H1 (cell line): ENCODE measurements around the gene DOCK10. TPM values are rescaled to one million over a fixed set of nuclear protein-coding genes. Genes with fewer than 3 reads are reported as not detected.

Experiments
- CHD2 ChIP-seq: IDR thresholded peaks from 2 replicates; pipeline ENCODE4 v1.6.1; 2012; ENCODE audit warnings: low read length, improper control_type of control experiment
- CHD7 ChIP-seq: fragments of 300-600 bp; sonication (generic); IDR thresholded peaks from 2 replicates; pipeline ENCODE4 v1.7.1; 2012; ENCODE audit warnings: low read length, moderate library complexity, mild to moderate bottlenecking, inconsistent platforms; ENCODE audit not compliant: insufficient replicate concordance
- CTCF ChIP-seq, 3 experiments: IDR thresholded peaks; 1 replicate in 2 of 3; 2 replicates in 1 of 3; pipeline versions ENCODE4 v1.5.1 to v1.6.1; 2011; ENCODE audit warnings: low read length in 3 of 3, mild to moderate bottlenecking in 3 of 3, inconsistent platforms in 2 of 3, low read depth in 1 of 3, moderate library complexity in 1 of 3; ENCODE audit not compliant: insufficient read depth in 1 of 3; ENCODE audit errors: control extremely low read depth in 1 of 3
- EP300 ChIP-seq, 2 experiments: IDR thresholded peaks; 1 replicate in 1 of 2; 2 replicates in 1 of 2; pipeline ENCODE4 v1.6.1; 2011 to 2012; ENCODE audit warnings: low read depth in 2 of 2, low read length in 2 of 2, mild to moderate bottlenecking in 2 of 2, borderline replicate concordance in 1 of 2, inconsistent platforms in 1 of 2, moderate library complexity in 1 of 2
- MAFK ChIP-seq: IDR thresholded peaks from 2 replicates; pipeline ENCODE4 v1.6.1; 2012; ENCODE audit warnings: low read depth, mild to moderate bottlenecking, improper control_type of control experiment, low read length
- RBBP5 ChIP-seq: IDR thresholded peaks from 2 replicates; pipeline ENCODE4 v1.7.1; 2012; ENCODE audit warnings: low read depth, mild to moderate bottlenecking, inconsistent platforms, low read length, moderate library complexity, borderline replicate concordance
- SP1 ChIP-seq: IDR thresholded peaks from 2 replicates; pipeline ENCODE4 v1.6.1; 2011; ENCODE audit warnings: low read depth, low read length
- SP4 ChIP-seq: IDR thresholded peaks from 2 replicates; pipeline ENCODE4 v1.6.1; 2012; ENCODE audit warnings: low read length, inconsistent platforms
- TCF12 ChIP-seq: IDR thresholded peaks from 2 replicates; pipeline ENCODE4 v1.6.1; 2011; ENCODE audit warnings: low read depth, mild to moderate bottlenecking, low read length
- YY1 ChIP-seq: IDR thresholded peaks from 2 replicates; pipeline ENCODE4 v1.6.1; 2011; ENCODE audit warnings: low read depth, mild to moderate bottlenecking, low read length
- polyA plus RNA-seq, 7 experiments: library from polyadenylated mRNA; depleted of rRNA in 3 of 7; stranded (reverse) in 5 of 7; unstranded in 2 of 7; fragments of >200 nt in 5 of 7; fragments of 200-250 nt in 2 of 7; gene quantifications; 1 replicate in 5 of 7; 2 replicates in 1 of 7; 4 replicates in 1 of 7; pipeline versions ENCODE4 v1.2.1 to v1.2.3, GENCODE V29; 2011 to 2013; ENCODE audit warnings: missing spikeins in 2 of 7, mixed read lengths in 2 of 7
- total RNA-seq: library from RNA; stranded (reverse); fragmentation: NEBNext Ultra II Directional; extraction: Animal tissue kit (Norgen Biotek cat#: 25700); gene quantifications from 2 replicates; pipeline ENCODE4 v1.2.1, GENCODE V29; 2021

DOCK10 gene
- total and polyA plus RNA-seq, 2 of the 8 experiments (the other 6 are each of a cell fraction or from before 2014, with no cell fraction given), result 0.33 to 1.6 TPM

- TF ChIP-seq CHD7, result no peak
- no peak for TF ChIP-seq SP4
- TF ChIP-seq CTCF (IDR thresholded peaks at IDR 0.05; ENCODE audit: control extremely low read depth in 1 of 3, insufficient read depth in 1 of 3, low read depth in 1 of 3, low read length in 3 of 3), result no peak
- no peak for TF ChIP-seq YY1
- TF ChIP-seq EP300 (IDR thresholded peaks at IDR 0.05; ENCODE audit: borderline replicate concordance in 1 of 2, low read depth in 2 of 2, low read length in 2 of 2), result no peak
- TF ChIP-seq CHD2, result no peak
- TF ChIP-seq MAFK, result no peak
- TF ChIP-seq TCF12, result no peak
- no peak for TF ChIP-seq RBBP5
- TF ChIP-seq SP1, result no peak
Measured at GRCh38 chr2:225004597-225004996, 37.7 kb downstream of the DOCK10 start (continued).
